GM19099 (cell line): ENCODE measurements around the gene GOLGA3.

Experiments used
- POLR2A ChIP-seq: IDR thresholded peaks from 3 replicates; pipeline ENCODE4 v1.6.1; 2011; ENCODE audit warnings: low read depth; ENCODE audit not compliant: insufficient read length; ENCODE audit errors: extremely low read depth

The GOLGA3 gene

GRCh38 chr12:132847363-132848356 is 19.0 kb upstream of the GOLGA3 start:
- TF ChIP-seq POLR2A = no peak

DNA sequence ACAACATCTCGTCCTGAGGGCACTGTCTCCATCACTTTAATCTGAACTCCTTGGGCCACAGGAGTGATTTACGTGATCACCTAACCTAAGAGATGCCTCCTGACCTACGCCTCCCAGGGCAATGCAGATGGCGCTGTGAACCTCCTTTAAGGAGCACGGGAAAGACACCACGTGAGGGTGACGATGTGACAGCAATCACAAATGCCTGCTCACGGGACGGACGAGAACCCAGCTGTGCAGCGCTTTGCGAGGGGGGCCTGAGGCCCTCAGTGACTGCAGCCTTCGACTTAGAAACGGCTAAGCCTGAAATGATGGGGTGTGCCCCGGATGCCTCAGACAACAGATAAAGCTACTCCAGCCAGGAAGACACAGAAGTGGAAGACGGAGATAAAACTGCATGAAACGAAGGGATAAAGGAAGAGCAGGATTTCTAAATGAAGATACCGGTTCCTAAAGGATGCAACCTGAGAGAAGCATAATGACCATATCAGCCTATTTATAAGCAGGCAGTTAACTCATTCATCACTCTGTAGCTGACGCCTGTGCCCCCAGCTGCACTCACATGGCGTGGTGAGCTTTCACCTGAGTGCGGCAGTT is 13.9 kb upstream of the GOLGA3 start:
- no peak for TF ChIP-seq POLR2A

DNA sequence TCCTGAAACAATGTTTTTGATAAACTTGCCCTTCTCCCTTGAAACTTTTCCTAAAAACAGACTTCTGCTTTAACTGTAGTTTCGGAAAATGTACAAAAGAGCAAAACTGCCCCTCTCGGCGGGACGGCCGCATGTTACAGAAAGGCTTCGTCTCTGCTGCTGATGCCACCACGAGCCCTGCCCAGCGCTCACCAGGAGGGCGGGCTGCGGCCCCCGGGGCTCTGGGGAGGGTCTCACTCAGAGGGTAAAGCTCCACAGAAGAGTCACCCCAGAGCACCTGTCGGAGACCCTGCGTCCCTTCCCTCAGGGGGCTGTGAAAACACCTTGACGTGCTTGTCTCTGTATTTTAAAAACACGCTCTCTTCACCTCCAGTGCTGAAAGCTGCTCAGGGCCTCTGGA is 12.5 kb upstream of the GOLGA3 start:
- TF ChIP-seq POLR2A = no peak

DNA sequence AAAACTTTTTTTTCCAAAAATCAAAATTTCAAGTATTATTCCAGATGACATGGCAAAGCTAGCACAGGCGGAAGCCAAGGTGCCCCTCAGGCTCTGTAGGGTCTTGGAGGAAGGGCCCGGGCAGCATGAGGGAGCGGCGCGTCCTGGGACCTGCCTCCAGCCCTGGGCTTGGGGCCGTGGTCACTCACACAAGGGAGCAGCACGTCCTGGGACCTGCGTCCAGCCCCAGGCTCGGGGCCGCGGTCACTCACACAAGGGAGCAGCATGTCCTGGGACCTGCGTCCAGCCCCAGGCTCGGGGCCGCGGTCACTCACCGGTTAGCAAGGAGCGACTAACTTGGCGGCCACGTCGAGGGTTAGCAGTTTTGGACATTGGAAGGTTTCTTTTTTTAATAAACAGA is 11.9 kb upstream of the GOLGA3 start:
- no peak for TF ChIP-seq POLR2A

GRCh38 chr12:132839558-132840235 is 11.0 kb upstream of the GOLGA3 start:
- TF ChIP-seq POLR2A = no peak

GRCh38 chr12:132838410-132839080 is 9.9 kb upstream of the GOLGA3 start:
- no peak for TF ChIP-seq POLR2A

- no peak for TF ChIP-seq POLR2A
Observed at GRCh38 chr12:132837693-132838409, 9.2 kb upstream of the GOLGA3 start.

- TF ChIP-seq POLR2A = no peak
Observed at GRCh38 chr12:132836795-132837331, 8.2 kb upstream of the GOLGA3 start.

- no peak for TF ChIP-seq POLR2A
Observed at GRCh38 chr12:132835076-132836025, 6.7 kb upstream of the GOLGA3 start.

DNA sequence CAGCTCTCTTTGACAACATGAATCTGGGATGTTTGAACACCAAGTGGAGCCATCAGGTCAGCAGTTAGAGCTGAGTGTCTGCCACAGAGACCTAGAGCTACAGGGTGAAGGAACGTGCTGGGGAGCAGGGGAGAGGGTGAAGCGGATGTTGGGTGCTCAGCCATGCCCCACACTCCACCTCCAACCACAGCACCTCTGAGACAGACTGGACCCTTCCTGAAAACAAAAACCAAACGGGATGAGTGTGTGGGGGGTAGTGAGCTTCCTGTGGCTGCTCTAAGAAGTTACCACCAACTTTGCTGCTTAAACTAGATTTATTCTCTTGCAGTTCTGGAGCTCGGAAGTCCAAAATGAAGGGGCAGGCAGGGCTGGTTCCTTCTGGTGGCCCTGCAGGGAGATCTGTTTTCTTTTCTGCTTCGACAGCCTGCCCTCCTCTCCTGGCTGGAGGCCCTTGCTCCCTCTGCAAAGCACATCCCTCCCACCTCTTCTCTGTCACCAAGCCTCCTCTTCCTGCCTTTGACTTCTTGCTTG is 5.6 kb upstream of the GOLGA3 start:
- no peak for TF ChIP-seq POLR2A

- no peak for TF ChIP-seq POLR2A
Observed at GRCh38 chr12:132833341-132833740, 4.7 kb upstream of the GOLGA3 start.

DNA sequence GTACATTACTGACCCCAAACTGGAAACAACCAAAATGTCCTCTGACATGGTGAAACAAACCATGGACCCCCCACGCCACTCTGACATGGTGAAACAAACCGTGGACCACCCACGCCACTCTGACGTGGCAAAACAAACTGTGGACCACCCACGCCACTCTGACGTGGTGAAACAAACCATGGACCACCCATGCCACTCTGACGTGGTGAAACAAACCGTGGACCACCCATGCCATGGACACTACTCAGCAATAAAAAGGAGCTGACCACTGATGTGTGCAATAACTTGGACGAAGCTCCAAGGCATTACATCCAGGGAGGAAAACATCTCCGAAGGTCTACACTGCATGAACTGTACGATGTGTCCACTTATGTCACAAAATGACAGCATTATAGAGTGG is 3.1 kb upstream of the GOLGA3 start:
- TF ChIP-seq POLR2A = no peak
